ENCODE measurements around the gene EXOC8.

GRCh38 chr1:231334079-231334666 is 3.5 kb downstream of the EXOC8 start:
- no peak for TF ChIP-seq NR2F1 (CRISPR knock-in tag; IDR thresholded peaks at IDR 0.05)
- no peak for TF ChIP-seq NR3C1 (CRISPR knock-in tag; IDR thresholded peaks at IDR 0.05)
- no peak for TF ChIP-seq FOXM1 (CRISPR knock-in tag; IDR thresholded peaks at IDR 0.05)
- TF ChIP-seq CTCF (CRISPR knock-in tag; IDR thresholded peaks at IDR 0.05): no peak

Data from HepG2 (cell line).